ENCODE data around the gene RAB30. TPM values are rescaled to one million over a fixed set of nuclear protein-coding genes. Genes with fewer than 3 reads are reported as not detected.

Gene RAB30, protein sequence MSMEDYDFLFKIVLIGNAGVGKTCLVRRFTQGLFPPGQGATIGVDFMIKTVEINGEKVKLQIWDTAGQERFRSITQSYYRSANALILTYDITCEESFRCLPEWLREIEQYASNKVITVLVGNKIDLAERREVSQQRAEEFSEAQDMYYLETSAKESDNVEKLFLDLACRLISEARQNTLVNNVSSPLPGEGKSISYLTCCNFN
- total RNA-seq: 2.4 and 10.2 TPM in 2 replicates

DNA sequence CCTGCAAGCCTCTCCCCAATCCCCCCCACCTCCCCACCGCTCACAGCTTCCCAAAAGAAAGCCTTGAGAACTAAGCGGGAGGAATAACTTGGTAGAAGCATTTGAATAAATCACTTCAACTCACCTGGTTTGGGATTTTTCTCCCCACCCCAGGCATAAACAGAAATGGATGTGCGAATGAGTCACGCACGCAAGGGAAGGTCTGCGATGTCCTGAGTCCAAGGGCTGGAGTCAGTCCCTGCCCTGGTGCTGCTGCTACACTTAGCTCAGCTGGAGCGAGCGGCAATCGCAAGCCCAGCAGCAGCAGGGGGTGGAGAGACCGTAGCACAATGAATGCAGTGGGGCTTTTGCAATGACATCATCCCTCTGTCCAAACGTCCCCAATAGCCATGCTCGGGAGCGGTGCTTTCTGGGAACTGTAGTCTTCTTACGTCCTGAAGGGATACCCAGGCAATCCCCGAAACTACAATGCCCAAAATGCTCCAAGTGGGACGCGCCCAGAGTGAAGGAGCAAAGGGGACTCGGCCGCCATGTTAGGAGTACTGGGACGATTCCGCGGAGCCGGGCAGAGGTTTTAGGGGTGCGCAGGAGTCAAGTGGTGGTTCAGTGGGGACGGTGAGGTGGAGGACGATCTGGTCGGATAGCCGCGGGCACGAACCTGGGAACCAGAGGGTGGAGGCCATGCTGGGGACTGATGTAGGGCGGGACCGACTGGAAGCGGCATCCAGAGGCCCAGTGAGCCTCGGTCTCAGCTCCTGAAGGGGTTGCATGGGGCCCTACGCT lies at the start of gene RAB30:
TSS of gene RAB30 (minus strand) at position 331 of the 783 bp plus-strand sequence. CDS start 74,581 bp downstream, outside the sequence.

Small RNAs within 50 kb of the gene (small RNA-seq; reads per million reads assigned to genes)
- gene SNORA70E: not detected

Other genes with a start within 250 kb of the RAB30 start
- 28.0 and 31.4 TPM in 2 replicates for gene PRCP, start 171.5 kb downstream of the RAB30 start, total RNA-seq
- gene DDIAS, start 170.2 kb downstream of the RAB30 start, total RNA-seq: 1.6 and 2.0 TPM in 2 replicates
- gene PCF11, start 85.2 kb upstream of the RAB30 start, total RNA-seq: 32.4 and 42.8 TPM in 2 replicates
- gene ANKRD42, start 121.8 kb upstream of the RAB30 start, total RNA-seq: 6.1 and 8.2 TPM in 2 replicates
- 53.4 and 55.7 TPM in 2 replicates for gene CCDC90B, start 214.5 kb upstream of the RAB30 start, total RNA-seq